Measurements from ENCODE around the gene ASPSCR1. TPM values are rescaled to one million over a fixed set of nuclear protein-coding genes. Genes with fewer than 3 reads are reported as not detected.
A peak's percentile ranks its signal among the peaks of the same experiment; 100 is the strongest.

ASPSCR1 gene
- total and polyA plus RNA-seq, 2 of the 8 experiments (the other 6 are each of a cell fraction or from before 2014, with no cell fraction given): 33.3 to 43.7 TPM

GRCh38 chr17:81958633-81959342 is 18.6 kb upstream of the ASPSCR1 start:
- POLR2A ChIA-PET (ENCODE audit: partially characterized antibody): interaction anchor here (0.7 to 3.0 kb wide), 7 partner anchors 9 to 41 kb away, joined by 3 to 14 read pairs (median 6); partner anchors contain the start of gene PYCR1
- peak overlapping the region in 1 of 2 experiments; percentile 63; a peak in 1 of 4 replicates for H3K4me2 ChIP-seq (ENCODE audit: insufficient read depth in 1 of 2, low read depth in 2 of 2, low read length in 2 of 2)

More at GRCh38 chr17:81958633-81959342, 18.6 kb upstream of the ASPSCR1 start:
- peaks cover 46 to 76% (median 58%) of the 10 kb centered on the region in 4 experiments for H3K27me3 ChIP-seq (replicated peaks in 1 of 4; ENCODE audit: control insufficient read depth in 3 of 4, extremely low read depth in 1 of 4, insufficient read depth in 3 of 4, low read length in 3 of 4)
- no peak overlapping the region for H2AFZ ChIP-seq (ENCODE audit: low read length)
- H2BK20ac ChIP-seq (ENCODE audit: low read length): no peak overlapping the region
- TF ChIP-seq SAP30 (IDR thresholded peaks at IDR 0.05; ENCODE audit: insufficient read depth, insufficient replicate concordance, low read length) (no peak), RNF2 (IDR thresholded peaks at IDR 0.05; ENCODE audit: borderline replicate concordance, low read depth, low read length, missing control alignments, poor library complexity, severe bottlenecking) (peak; percentile 7)
- H4K8ac ChIP-seq (ENCODE audit: extremely low read depth, insufficient read depth, low read length): no peak overlapping the region; the same call in 1 of the 2 replicates
- H4K20me1 ChIP-seq (replicated peaks in 1 of 2; ENCODE audit: control insufficient read depth in 1 of 2, insufficient read depth in 2 of 2, low read length in 2 of 2): peaks cover 0 to 2% of the 10 kb centered on the region in 2 experiments
- no peaks in the 10 kb centered on the region for H3K79me1 ChIP-seq (ENCODE audit: low read depth, low read length)
- H3K23me2 ChIP-seq (ENCODE audit: low read depth, low read length): peaks cover 4% of the 10 kb centered on the region; the same call in 1 of the 2 replicates
- H3K9me3 ChIP-seq (ENCODE audit: insufficient read depth in 2 of 2, low read depth in 1 of 2, low read length in 1 of 2): no peaks in the 10 kb centered on the region
- H2BK120ac ChIP-seq (replicated peaks; ENCODE audit: low read depth, low read length): no peak overlapping the region
- peaks cover 0 to 13% (median 0%) of the 10 kb centered on the region in 4 experiments; a peak in 1 of 8 replicates for H3K36me3 ChIP-seq (ENCODE audit: control insufficient read depth in 2 of 4, insufficient read depth in 4 of 4, low read length in 3 of 4)
- no peak overlapping the region for H2BK5ac ChIP-seq (ENCODE audit: low read depth, low read length)
- no peak overlapping the region for H2AK5ac ChIP-seq (ENCODE audit: low read depth, low read length)
- CTCF ChIA-PET (ENCODE audit: partially characterized antibody): interaction anchor here (0.7 to 5.1 kb wide), 19 partner anchors 8 to 197 kb away, joined by 3 to 22 read pairs (median 4); partner anchors contain the start of genes ANAPC11, ARHGDIA, ASPSCR1 and MYADML2
- peak overlapping the region in 1 of 4 experiments; percentile 52; a peak in 2 of 8 replicates for H3K4me3 ChIP-seq (ENCODE audit: extremely low read depth in 1 of 4, insufficient read depth in 2 of 4, low read depth in 3 of 4, low read length in 4 of 4)
- DNase-seq (ENCODE audit: low read depth in 1 of 2, low spot score in 2 of 2): no peak
- peaks cover 0 to 6% (median 1%) of the 10 kb centered on the region in 4 experiments; a peak in 4 of 7 replicates for H3K4me1 ChIP-seq (replicated peaks in 1 of 4; ENCODE audit: control insufficient read depth in 3 of 4, insufficient read depth in 4 of 4, low read length in 3 of 4)
- H2BK12ac ChIP-seq (ENCODE audit: low read depth, low read length): peak overlapping the region; percentile 50; the same call in 1 of the 2 replicates
- H3K79me2 ChIP-seq (ENCODE audit: control insufficient read depth in 1 of 2, insufficient read depth in 2 of 2, low read length in 2 of 2): no peaks in the 10 kb centered on the region
- no peak overlapping the region for H3K9ac ChIP-seq (replicated peaks in 1 of 4; ENCODE audit: extremely low read depth in 1 of 4, low read depth in 3 of 4, low read length in 3 of 4)
- H3K18ac ChIP-seq (ENCODE audit: extremely low read depth, low read length): no peak overlapping the region
- no peak overlapping the region for H4K91ac ChIP-seq (replicated peaks; ENCODE audit: insufficient read length, low read length)
- H2BK15ac ChIP-seq (ENCODE audit: low read length): no peak overlapping the region
- no peak overlapping the region for H3K56ac ChIP-seq (replicated peaks; ENCODE audit: insufficient read length, low read depth, low read length)
- no peak overlapping the region for H3K14ac ChIP-seq (ENCODE audit: insufficient read length)
- WGBS, 2 experiments (ENCODE audit: extremely low coverage in 1 of 2, insufficient coverage in 1 of 2, insufficient read length in 1 of 2, insufficient replicate concordance in 2 of 2, low coverage in 1 of 2, low lambda C conversion rate in 2 of 2, missing lambda C conversion rate in 1 of 2): 82% methylated on average over 15 of the region's 15 CpGs; no CpG with 5 or more reads in 1 of the 2 experiments
- no peak overlapping the region for H4K5ac ChIP-seq (ENCODE audit: insufficient read length, low read depth, low read length)
- no peak overlapping the region for H3K27ac ChIP-seq (ENCODE audit: low read depth, low read length)
- no peak overlapping the region for H3K23ac ChIP-seq (ENCODE audit: insufficient read length)
- H3K4ac ChIP-seq (replicated peaks; ENCODE audit: insufficient read length, low read depth, low read length): peak overlapping the region; percentile 3
- no peak for FAIRE-seq
